Measurements from ENCODE around the gene PLXNA1.
A peak's percentile ranks its signal among the peaks of the same experiment; 100 is the strongest.

The PLXNA1 gene

GRCh38 chr3:126957776-126958637 is 24.9 kb upstream of the PLXNA1 start:
- no peak for FAIRE-seq
- TF ChIP-seq POLR2A (IDR thresholded peaks at IDR 0.05; ENCODE audit: low read depth, low read length), result no peak
- DNase-seq (ENCODE audit: insufficient read length, low spot score), result no peak

GRCh38 chr3:126958638-126959085 is 24.3 kb upstream of the PLXNA1 start:
- TF ChIP-seq POLR2A (IDR thresholded peaks at IDR 0.05; ENCODE audit: low read depth, low read length), result no peak
- no peak for DNase-seq (ENCODE audit: insufficient read length, low spot score)
- no peak for FAIRE-seq

GRCh38 chr3:126959136-126959920 is 23.6 kb upstream of the PLXNA1 start:
- DNase-seq (ENCODE audit: insufficient read length, low spot score), result no peak
- TF ChIP-seq POLR2A (IDR thresholded peaks at IDR 0.05; ENCODE audit: low read depth, low read length), result no peak
- no peak for FAIRE-seq

GRCh38 chr3:126959921-126960603 is 22.9 kb upstream of the PLXNA1 start:
- TF ChIP-seq POLR2A (IDR thresholded peaks at IDR 0.05; ENCODE audit: low read depth, low read length), result no peak
- DNase-seq (ENCODE audit: insufficient read length, low spot score), result peak; percentile 61
- no peak for FAIRE-seq

- DNase-seq (ENCODE audit: insufficient read length, low spot score), result no peak
- no peak for TF ChIP-seq POLR2A (IDR thresholded peaks at IDR 0.05; ENCODE audit: low read depth, low read length)
- no peak for FAIRE-seq
These were observed 22.3 kb upstream of the PLXNA1 start for GRCh38 chr3:126960604-126960995.

- DNase-seq (ENCODE audit: insufficient read length, low spot score) (peak; percentile 70), FAIRE-seq (peak; percentile 6)
- no peak for TF ChIP-seq POLR2A (IDR thresholded peaks at IDR 0.05; ENCODE audit: low read depth, low read length)
These were observed 21.6 kb upstream of the PLXNA1 start for GRCh38 chr3:126961191-126961790.

GRCh38 chr3:126961791-126962461 is 21.0 kb upstream of the PLXNA1 start:
- no peak for TF ChIP-seq POLR2A (IDR thresholded peaks at IDR 0.05; ENCODE audit: low read depth, low read length)
- DNase-seq (ENCODE audit: insufficient read length, low spot score) (no peak), FAIRE-seq (no peak)

GRCh38 chr3:126962756-126963155 is 20.2 kb upstream of the PLXNA1 start:
- no peak for DNase-seq (ENCODE audit: insufficient read length, low spot score)
- FAIRE-seq, result no peak
- TF ChIP-seq POLR2A (IDR thresholded peaks at IDR 0.05; ENCODE audit: low read depth, low read length), result no peak

GRCh38 chr3:126963261-126964190 is 19.4 kb upstream of the PLXNA1 start:
- TF ChIP-seq POLR2A (IDR thresholded peaks at IDR 0.05; ENCODE audit: low read depth, low read length), result no peak
- FAIRE-seq (no peak), DNase-seq (ENCODE audit: insufficient read length, low spot score) (no peak)

- FAIRE-seq, result no peak
- DNase-seq (ENCODE audit: insufficient read length, low spot score), result no peak
- TF ChIP-seq POLR2A (IDR thresholded peaks at IDR 0.05; ENCODE audit: low read depth, low read length), result no peak
These were observed 18.7 kb upstream of the PLXNA1 start for GRCh38 chr3:126964261-126964660.

GRCh38 chr3:126964950-126965349 is 18.0 kb upstream of the PLXNA1 start:
- FAIRE-seq (no peak), DNase-seq (ENCODE audit: insufficient read length, low spot score) (no peak)
- no peak for TF ChIP-seq POLR2A (IDR thresholded peaks at IDR 0.05; ENCODE audit: low read depth, low read length)

GRCh38 chr3:126965526-126966080 is 17.3 kb upstream of the PLXNA1 start:
- DNase-seq (ENCODE audit: insufficient read length, low spot score) (no peak), FAIRE-seq (no peak)
- no peak for TF ChIP-seq POLR2A (IDR thresholded peaks at IDR 0.05; ENCODE audit: low read depth, low read length)

All from H54 (cell line).